HFFc6 (cell line): Measurements from ENCODE around the gene CYP4A11. TPM values are rescaled to one million over a fixed set of nuclear protein-coding genes. Genes with fewer than 3 reads are reported as not detected.
"Not testable (repeated sequence)": the region's sequence is repeated elsewhere in the genome, so short reads cannot be mapped to it uniquely, and the experiment has no call there.

Source experiments
- DNase-seq: peaks from one replicate; pipeline ENCODE4 v3.0.0-alpha.2; 2018
- H3K27ac Mint-ChIP-seq: 2 replicates; pipeline ENCODE4 v1.8.0; 2020; ENCODE audit warnings: mild to moderate bottlenecking, mixed read lengths
- H3K27me3 Mint-ChIP-seq: 2 replicates; pipeline ENCODE4 v1.8.0; 2021; ENCODE audit warnings: mild to moderate bottlenecking, moderate library complexity, mixed read lengths; ENCODE audit not compliant: insufficient read depth
- H3K36me3 Mint-ChIP-seq: 2 replicates; pipeline ENCODE4 v1.8.0; 2021; ENCODE audit warnings: low read depth, mixed read lengths
- H3K4me1 Mint-ChIP-seq: 2 replicates; pipeline ENCODE4 v1.8.0; 2020; ENCODE audit warnings: low read depth, mixed read lengths
- H3K4me3 Mint-ChIP-seq: 2 replicates; pipeline ENCODE4 v1.8.0; 2020; ENCODE audit warnings: mild to moderate bottlenecking, moderate library complexity, mixed read lengths
- H3K9me3 Mint-ChIP-seq: 2 replicates; pipeline ENCODE4 v1.8.0; 2020; ENCODE audit warnings: mild to moderate bottlenecking, mixed read lengths
- CTCF ChIP-seq: fragments of 200-600 bp; sonication (generic); IDR thresholded peaks from 2 replicates; pipeline ENCODE4 v1.5.0; 2021; ENCODE audit warnings: antibody characterized with exemption, mild to moderate bottlenecking
- total RNA-seq, 6 experiments: library from RNA; stranded (reverse); fragmentation: NEBNext Ultra II Directional; extraction: Animal tissue kit (Norgen Biotek cat#: 25700); gene quantifications; 2 replicates in 1 of 6; 3 replicates in 5 of 6; pipeline ENCODE4 v1.2.3, GENCODE V29; 2021

CYP4A11 gene
- total RNA-seq, 6 experiments from 2014 or later: not detected

GRCh38 chr1:46961066-46961758, 19.9 kb upstream of the CYP4A11 start:
- Mint-ChIP-seq H3K9me3 (peaks cover 49% of the 10 kb centered on the region), H3K27me3 (no peaks in the 10 kb centered on the region; the same call in 1 of the 2 replicates), H3K4me3 (no peak overlapping the region), H3K4me1 (no peaks in the 10 kb centered on the region), H3K36me3 (no peaks in the 10 kb centered on the region), H3K27ac (no peak overlapping the region)
- no peak for DNase-seq
- TF ChIP-seq CTCF: no peak

- no peaks in the 10 kb centered on the region; the same call in 1 of the 2 replicates for H3K27me3 Mint-ChIP-seq
- no peak overlapping the region for H3K4me3 Mint-ChIP-seq
- H3K4me1 Mint-ChIP-seq: no peaks in the 10 kb centered on the region
- H3K9me3 Mint-ChIP-seq: peaks cover 40% of the 10 kb centered on the region
- H3K36me3 Mint-ChIP-seq: no peaks in the 10 kb centered on the region
- TF ChIP-seq CTCF: no peak
- no peak for DNase-seq
- no peak overlapping the region for H3K27ac Mint-ChIP-seq
Measured at GRCh38 chr1:46960250-46960649, 19.0 kb upstream of the CYP4A11 start.

GRCh38 chr1:46955116-46955515, 13.8 kb upstream of the CYP4A11 start:
- H3K36me3 Mint-ChIP-seq, H3K27me3 Mint-ChIP-seq, H3K4me1 Mint-ChIP-seq, H3K27ac Mint-ChIP-seq, DNase-seq, H3K4me3 Mint-ChIP-seq: not testable (repeated sequence)
- peaks cover 27% of the 10 kb centered on the region for H3K9me3 Mint-ChIP-seq

- not testable (repeated sequence) for H3K4me3 Mint-ChIP-seq, H3K27ac Mint-ChIP-seq, H3K27me3 Mint-ChIP-seq, DNase-seq, H3K4me1 Mint-ChIP-seq, H3K36me3 Mint-ChIP-seq
- peaks cover 21% of the 10 kb centered on the region for H3K9me3 Mint-ChIP-seq
Measured at GRCh38 chr1:46953847-46954246, 12.6 kb upstream of the CYP4A11 start.

- H3K4me1 Mint-ChIP-seq: not testable (repeated sequence)
- peaks cover 35% of the 10 kb centered on the region for H3K9me3 Mint-ChIP-seq
Measured at GRCh38 chr1:46949417-46949666, 8.1 kb upstream of the CYP4A11 start.

GRCh38 chr1:46948629-46949416, 7.5 kb upstream of the CYP4A11 start:
- Mint-ChIP-seq H3K27ac (no peak overlapping the region), H3K4me1 (no peaks in the 10 kb centered on the region), H3K36me3 (no peaks in the 10 kb centered on the region), H3K4me3 (no peak overlapping the region), H3K27me3 (no peaks in the 10 kb centered on the region), H3K9me3 (peaks cover 36% of the 10 kb centered on the region)
- no peak for TF ChIP-seq CTCF
- no peak for DNase-seq

More at GRCh38 chr1:46949417-46949666, 8.1 kb upstream of the CYP4A11 start:
- DNase-seq, H3K27ac Mint-ChIP-seq, H3K4me3 Mint-ChIP-seq, H3K36me3 Mint-ChIP-seq, H3K27me3 Mint-ChIP-seq: not testable (repeated sequence)

GRCh38 chr1:46947706-46948105, 6.4 kb upstream of the CYP4A11 start:
- H3K36me3 Mint-ChIP-seq, DNase-seq, H3K4me3 Mint-ChIP-seq, H3K4me1 Mint-ChIP-seq, H3K27ac Mint-ChIP-seq, H3K27me3 Mint-ChIP-seq: not testable (repeated sequence)
- peaks cover 42% of the 10 kb centered on the region for H3K9me3 Mint-ChIP-seq
